Vagina (tissue), 2 donors: ENCODE data around the gene EDEM1.

Experiments
- CTCF ChIP-seq, 3 experiments: fragments of 450-650 bp in 2 of 3; fragments of 200-600 bp in 1 of 3; sonication (generic) in 1 of 3; IDR thresholded peaks; one replicate each; pipeline ENCODE4 v1.5.1; 2017 to 2019; ENCODE audit warnings: antibody characterized with exemption in 3 of 3, mild to moderate bottlenecking in 2 of 3, moderate library complexity in 2 of 3
- POLR2A ChIP-seq, 2 donors: fragments of 450-650 bp; IDR thresholded peaks; one replicate each; pipeline ENCODE4 v1.6.1; 2017; ENCODE audit warnings: antibody characterized with exemption in 2 of 2, mild to moderate bottlenecking in 2 of 2, moderate library complexity in 2 of 2
- POLR2AphosphoS5 ChIP-seq, 2 donors: sonication (generic); formaldehyde crosslinking; IDR thresholded peaks; one replicate each; pipeline ENCODE4 v1.9.0; 2017; ENCODE audit warnings: antibody characterized with exemption in 2 of 2, mild to moderate bottlenecking in 2 of 2, low read depth in 1 of 2; ENCODE audit not compliant: insufficient read depth in 1 of 2

- TF ChIP-seq CTCF (IDR thresholded peaks at IDR 0.05) (no peak), POLR2A (IDR thresholded peaks at IDR 0.05) (no peak), POLR2AphosphoS5 (IDR thresholded peaks at IDR 0.05; ENCODE audit: insufficient read depth in 1 of 2, low read depth in 1 of 2) (no peak)
Observed at GRCh38 chr3:5198313-5198677, 10.8 kb downstream of the EDEM1 start.
